H1 (cell line): ENCODE data around the gene KIF4A. TPM values are rescaled to one million over a fixed set of nuclear protein-coding genes. Genes with fewer than 3 reads are reported as not detected.

Source experiments
- CBX5 ChIP-seq: fragments of 300-800, 300-1000 bp; sonication (generic); IDR thresholded peaks from 2 replicates; pipeline ENCODE4 v1.7.1; 2016; ENCODE audit warnings: antibody characterized with exemption, low read length, low read depth
- CHD1 ChIP-seq: IDR thresholded peaks from 2 replicates; pipeline ENCODE4 v1.6.1; 2012; ENCODE audit warnings: low read depth, low read length, improper control_type of control experiment
- EP300 ChIP-seq, 2 experiments: IDR thresholded peaks; 1 replicate in 1 of 2; 2 replicates in 1 of 2; pipeline ENCODE4 v1.6.1; 2011 to 2012; ENCODE audit warnings: low read depth in 2 of 2, low read length in 2 of 2, mild to moderate bottlenecking in 2 of 2, borderline replicate concordance in 1 of 2, inconsistent platforms in 1 of 2, moderate library complexity in 1 of 2
- HDAC2 ChIP-seq, 2 experiments: fragments of 300-600 bp in 1 of 2; sonication (generic) in 1 of 2; IDR thresholded peaks; 2 replicates each; pipeline ENCODE4 v1.6.1; 2011 to 2012; ENCODE audit warnings: low read depth in 2 of 2, low read length in 2 of 2, mild to moderate bottlenecking in 2 of 2, moderate library complexity in 2 of 2, borderline replicate concordance in 1 of 2, inconsistent platforms in 1 of 2
- HDAC6 ChIP-seq: IDR thresholded peaks from one replicate; pipeline ENCODE4 v1.7.1; 2012; ENCODE audit warnings: low read depth, mild to moderate bottlenecking, inconsistent platforms, low read length, moderate library complexity
- NANOG ChIP-seq: IDR thresholded peaks from 2 replicates; pipeline ENCODE4 v1.6.1; 2011; ENCODE audit warnings: low read length, low read depth, mild to moderate bottlenecking, inconsistent platforms; ENCODE audit not compliant: insufficient read depth, poor library complexity, severe bottlenecking
- POLR2AphosphoS5 ChIP-seq: IDR thresholded peaks from 2 replicates; pipeline ENCODE4 v1.6.1; 2011; ENCODE audit warnings: low read depth, low read length
- RAD21 ChIP-seq, 2 experiments: IDR thresholded peaks in 1 of 2; conservative IDR thresholded peaks in 1 of 2; 2 replicates each; pipeline ENCODE4 v1.6.1; 2011; ENCODE audit warnings: low read depth in 2 of 2, low read length in 2 of 2, improper control_type of control experiment in 1 of 2, inconsistent platforms in 1 of 2, mild to moderate bottlenecking in 1 of 2, moderate library complexity in 1 of 2
- RXRA ChIP-seq: IDR thresholded peaks from 2 replicates; pipeline ENCODE4 v1.6.1; 2011; ENCODE audit warnings: low read depth, mild to moderate bottlenecking, low read length, moderate library complexity; ENCODE audit not compliant: insufficient read depth
- ZNF274 ChIP-seq: IDR thresholded peaks from 2 replicates; pipeline ENCODE4 v1.7.0; 2012; ENCODE audit warnings: low read length, borderline replicate concordance; ENCODE audit errors: extremely low read depth
- polyA plus RNA-seq, 7 experiments: library from polyadenylated mRNA; depleted of rRNA in 3 of 7; stranded (reverse) in 5 of 7; unstranded in 2 of 7; fragments of >200 nt in 5 of 7; fragments of 200-250 nt in 2 of 7; gene quantifications; 1 replicate in 5 of 7; 2 replicates in 1 of 7; 4 replicates in 1 of 7; pipeline versions ENCODE4 v1.2.1 to v1.2.3, GENCODE V29; 2011 to 2013; ENCODE audit warnings: missing spikeins in 2 of 7, mixed read lengths in 2 of 7
- total RNA-seq: library from RNA; stranded (reverse); fragmentation: NEBNext Ultra II Directional; extraction: Animal tissue kit (Norgen Biotek cat#: 25700); gene quantifications from 2 replicates; pipeline ENCODE4 v1.2.1, GENCODE V29; 2021

Gene KIF4A
- total and polyA plus RNA-seq, 2 of the 8 experiments (the other 6 are each of a cell fraction or from before 2014, with no cell fraction given) = 10.9 to 35.7 TPM

GRCh38 chrX:70466968-70467367 is 177.1 kb downstream of the KIF4A start (continued):
- TF ChIP-seq HDAC6 (no peak), RAD21 (IDR thresholded peaks at IDR 0.05 in 1 of 2, conservative IDR thresholded peaks at IDR 0.05 in 1 of 2; ENCODE audit: low read depth in 2 of 2, low read length in 2 of 2) (no peak), CHD1 (no peak), HDAC2 (IDR thresholded peaks at IDR 0.05; ENCODE audit: borderline replicate concordance in 1 of 2, low read depth in 2 of 2, low read length in 2 of 2) (no peak), CBX5 (no peak), RXRA (no peak), NANOG (no peak), EP300 (IDR thresholded peaks at IDR 0.05; ENCODE audit: borderline replicate concordance in 1 of 2, low read depth in 2 of 2, low read length in 2 of 2) (no peak), POLR2AphosphoS5 (no peak), ZNF274 (no peak)
